K562 (cell line): ENCODE data around the gene CARMIL1. TPM values are rescaled to one million over a fixed set of nuclear protein-coding genes. Genes with fewer than 3 reads are reported as not detected.

Experiments
- ATAC-seq: fragments of 200-7000 bp; cut with Tn5 transposase; 3 replicates; pipeline ENCODE4 v1.9.1; 2020; ENCODE audit warnings: moderate library complexity
- BruUV-seq: library from RNA; stranded (reverse); fragments of 400-500 nt; replicated peaks from 2 replicates; lab custom pipeline; 2021; lab: Mats Ljungman, UMichigan
- CTCF ChIA-PET: fragments of 300-600 bp; formaldehyde crosslinking; extraction: SDS; loops from one replicate; lab custom pipeline; 2021; ENCODE audit warnings: low intra/inter-chr PET ratio; lab: Yijun Ruan, JAX
- POLR2A ChIA-PET: fragments of 300-600, 350-650 bp; sonication (Branson Sonifier 250); formaldehyde crosslinking; extraction: SDS; loops from one replicate; lab custom pipeline; 2021; ENCODE audit warnings: antibody characterized with exemption, inconsistent platforms; lab: Yijun Ruan, JAX
- DNase-seq, 4 experiments: peaks; one replicate each; pipeline versions ENCODE4 v3.0.0 to v3.0.0-alpha.2; 2011 to 2018; ENCODE audit warnings: low spot score in 3 of 4, mixed read lengths in 3 of 4; ENCODE audit errors: extremely low read depth in 1 of 4
- FAIRE-seq: peaks from 2 replicates; lab custom pipeline; 2011; peaks lifted over from hg19 to GRCh38; lab: Jason Lieb, UNC
- H2AFZ ChIP-seq: 2 replicates; pipeline ENCODE4 v1.6.0; 2011; ENCODE audit warnings: low read depth, low read length, control low read depth, inconsistent platforms
- H3K27ac ChIP-seq: fragments of 200-600 bp; 3 replicates; pipeline ENCODE4 v1.8.0; 2011; ENCODE audit warnings: low read depth, mild to moderate bottlenecking, control low read depth, inconsistent platforms, low read length, moderate library complexity, mixed read lengths; ENCODE audit errors: extremely low read depth
- H3K27me3 ChIP-seq, 2 experiments: fragments of 300-600 bp in 1 of 2; 2 replicates in 1 of 2; 3 replicates in 1 of 2; pipeline versions ENCODE4 v1.6.0 to v1.8.0; 2011; ENCODE audit warnings: inconsistent platforms in 2 of 2, low read length in 2 of 2, mild to moderate bottlenecking in 1 of 2, mixed read lengths in 1 of 2, moderate library complexity in 1 of 2; ENCODE audit not compliant: control insufficient read depth in 2 of 2, insufficient read depth in 2 of 2
- H3K36me3 ChIP-seq: fragments of 300-600 bp; 3 replicates; pipeline ENCODE4 v1.8.0; 2011; ENCODE audit warnings: mild to moderate bottlenecking, low read length, inconsistent platforms; ENCODE audit not compliant: control insufficient read depth, insufficient read depth
- H3K4me1 ChIP-seq, 2 experiments: fragments of 200-600 bp in 1 of 2; replicated peaks in 1 of 2; 2 replicates in 1 of 2; 3 replicates in 1 of 2; pipeline versions ENCODE4 v1.5.1 to v1.8.0; 2011; ENCODE audit warnings: inconsistent platforms in 2 of 2, low read length in 2 of 2, mild to moderate bottlenecking in 1 of 2, mixed read lengths in 1 of 2, moderate library complexity in 1 of 2; ENCODE audit not compliant: control insufficient read depth in 2 of 2, insufficient read depth in 2 of 2
- H3K4me2 ChIP-seq: 2 replicates; pipeline ENCODE4 v1.6.1; 2011; ENCODE audit warnings: low read length, control low read depth, inconsistent platforms, mixed read lengths; ENCODE audit not compliant: insufficient read depth
- H3K4me3 ChIP-seq: fragments of 200-600 bp; sonication (generic), shearing (Covaris generic); 2 replicates; pipeline ENCODE4 v1.5.1; 2016; ENCODE audit warnings: control low read depth, inconsistent platforms
- H3K79me2 ChIP-seq: fragments of 200-600 bp; 3 replicates; pipeline ENCODE4 v1.8.0; 2011; ENCODE audit warnings: low read length, inconsistent platforms; ENCODE audit not compliant: control insufficient read depth, insufficient read depth
- H3K9ac ChIP-seq, 2 experiments: 2 replicates each; pipeline versions ENCODE4 v1.6.0 to v1.6.1; 2011; ENCODE audit warnings: low read depth in 2 of 2, low read length in 2 of 2, control low read depth in 1 of 2, inconsistent platforms in 1 of 2, mild to moderate bottlenecking in 1 of 2, mixed read lengths in 1 of 2; ENCODE audit not compliant: insufficient read depth in 1 of 2
- H3K9me1 ChIP-seq: one replicate; pipeline ENCODE4 v1.6.0; 2011; ENCODE audit warnings: inconsistent platforms, mild to moderate bottlenecking, low read length, moderate library complexity; ENCODE audit not compliant: control insufficient read depth, insufficient read depth
- H3K9me3 ChIP-seq: replicated peaks from 2 replicates; pipeline ENCODE4 v1.5.1; 2011; ENCODE audit warnings: low read depth, low read length, inconsistent platforms; ENCODE audit not compliant: control insufficient read depth, insufficient read depth
- H4K20me1 ChIP-seq: replicated peaks from 2 replicates; pipeline ENCODE4 v1.6.1; 2011; ENCODE audit warnings: low read length, inconsistent platforms, mixed read lengths; ENCODE audit not compliant: control insufficient read depth, insufficient read depth
- CXXC5 ChIP-seq: fragments of 250-450 bp; sonication (Bioruptor Pico); IDR thresholded peaks from 2 replicates; pipeline ENCODE4 v1.8.0; 2022; ENCODE audit warnings: inconsistent platforms, mild to moderate bottlenecking, moderate library complexity
- NR2C1 ChIP-seq, 2 experiments: fragments of 450-650 bp; IDR thresholded peaks; 2 replicates each; pipeline ENCODE4 v1.6.1; 2017; ENCODE audit warnings: mild to moderate bottlenecking in 2 of 2, antibody characterized with exemption in 1 of 2, inconsistent platforms in 1 of 2, missing compliant biosample characterization in 1 of 2, missing genetic modification characterization in 1 of 2
- PHB ChIP-seq: fragments of 250-450 bp; sonication (Bioruptor Pico); IDR thresholded peaks from 2 replicates; pipeline ENCODE4 v1.5.0; 2021
- SP1 ChIP-seq: sonication (generic); formaldehyde crosslinking; IDR thresholded peaks from 2 replicates; pipeline ENCODE4 v1.8.1; 2022; ENCODE audit warnings: mild to moderate bottlenecking, missing genetic modification reagents
- SP2 ChIP-seq: IDR thresholded peaks from 2 replicates; pipeline ENCODE4 v1.6.1; 2011; ENCODE audit warnings: mild to moderate bottlenecking, low read depth, low read length, moderate library complexity; ENCODE audit not compliant: poor library complexity, severe bottlenecking; ENCODE audit errors: extremely low read depth
- SREBF1 ChIP-seq: fragments of 150-350 bp; IDR thresholded peaks from 2 replicates; pipeline ENCODE4 v1.6.1; 2014; ENCODE audit warnings: antibody characterized with exemption, low read depth, low read length, borderline replicate concordance
- SUPT5H ChIP-seq: fragments of 450-650 bp; IDR thresholded peaks from 2 replicates; pipeline ENCODE4 v1.6.1; 2016
- WGBS: fragments of 100-300 bp; shearing (Covaris generic); methylation state at CpG from one replicate; pipeline ENCODE4 v1.1.6; 2016; ENCODE audit warnings: low coverage, mixed read lengths; ENCODE audit not compliant: insufficient coverage; ENCODE audit errors: missing lambda C conversion rate; 5-methylcytosine and 5-hydroxymethylcytosine counted together
- in situ Hi-C: fragments of 300-500 bp; cut with MboI; formaldehyde crosslinking; loops from 4 replicates; pipeline ENCODE4 v1.15.0; 2018; ENCODE audit warnings: inconsistent platforms, mixed read lengths
- intact Hi-C: fragments of 100-400 bp; cut with micrococcal nuclease; formaldehyde crosslinking; loops from 2 replicates; pipeline ENCODE4 v1.14.2; 2022
- polyA plus RNA-seq, 8 experiments: library from polyadenylated mRNA; depleted of rRNA in 4 of 8; stranded (reverse) in 5 of 8; unstranded in 3 of 8; fragments of >200 nt; fragmentation: Nextera tagmentation in 2 of 8; fragmentation: Illumina TruSeq in 1 of 8; extraction: Ambion mirVana in 2 of 8; extraction: Trizol in 1 of 8; gene quantifications; 2 replicates each; pipeline versions ENCODE4 v1.2.1 to v1.2.3, GENCODE V29; 2011 to 2014; ENCODE audit warnings: inconsistent platforms in 1 of 8, missing spikeins in 1 of 8
- total RNA-seq, 7 experiments: library from RNA; depleted of rRNA in 6 of 7; stranded (reverse); fragments of >200 nt in 6 of 7; fragmentation: Illumina TruSeq in 2 of 7; extraction: Trizol in 2 of 7; gene quantifications; 2 replicates each; pipeline versions ENCODE4 v1.2.1 to v1.2.3, GENCODE V29; 2011 to 2021; ENCODE audit warnings: low replicate concordance in 1 of 7
- TF ChIP-seq, protein P1 (sequence below), 2 experiments: fragments of 450-650 bp in 1 of 2; sonication (generic) in 1 of 2; formaldehyde crosslinking in 1 of 2; IDR thresholded peaks in 1 of 2; conservative IDR thresholded peaks in 1 of 2; 2 replicates each; pipeline versions ENCODE4 v1.6.1 to v1.8.1; 2016 to 2023; ENCODE audit warnings: mild to moderate bottlenecking in 2 of 2, moderate library complexity in 2 of 2, inconsistent platforms in 1 of 2, missing genetic modification reagents in 1 of 2

CARMIL1 gene
- total and polyA plus RNA-seq, 9 of the 15 experiments (the other 6 are each of a cell fraction or from before 2014, with no cell fraction given): 0.04 to 0.32 (median 0.10) TPM; not detected in 1

DNA sequence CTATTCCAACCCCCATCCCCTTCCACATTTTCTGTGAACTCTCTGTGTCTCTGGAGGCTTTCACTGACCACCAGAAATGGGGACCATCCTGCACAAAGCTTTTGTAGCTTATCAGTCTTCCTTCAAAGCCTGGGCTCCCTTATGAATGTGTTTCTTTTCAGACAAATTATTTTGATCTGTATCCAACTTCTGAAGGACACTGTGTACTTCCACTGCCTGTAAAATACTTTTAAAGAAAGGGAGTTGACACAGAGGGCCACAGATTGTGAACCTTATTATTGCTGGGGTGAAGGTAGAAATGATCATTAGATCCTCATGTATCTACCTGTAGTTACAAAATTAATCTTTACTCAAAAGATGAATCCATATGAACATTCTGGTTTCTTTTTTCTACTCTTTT, 135.6 kb downstream of the CARMIL1 start (continued):
- TF ChIP-seq, protein P1, sequence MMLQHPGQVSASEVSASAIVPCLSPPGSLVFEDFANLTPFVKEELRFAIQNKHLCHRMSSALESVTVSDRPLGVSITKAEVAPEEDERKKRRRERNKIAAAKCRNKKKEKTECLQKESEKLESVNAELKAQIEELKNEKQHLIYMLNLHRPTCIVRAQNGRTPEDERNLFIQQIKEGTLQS (IDR thresholded peaks at IDR 0.05): no peak
- TF ChIP-seq, protein P1 (CRISPR knock-in tag; conservative IDR thresholded peaks at IDR 0.05): no peak
- TF ChIP-seq SREBF1 (no peak), SP2 (no peak), CXXC5 (no peak), SUPT5H (no peak), NR2C1 (IDR thresholded peaks at IDR 0.05) (no peak), NR2C1 (tag; IDR thresholded peaks at IDR 0.05) (no peak), SP1 (CRISPR knock-in tag) (no peak)
- TF ChIP-seq, all 486 proteins: peak for 0

DNA sequence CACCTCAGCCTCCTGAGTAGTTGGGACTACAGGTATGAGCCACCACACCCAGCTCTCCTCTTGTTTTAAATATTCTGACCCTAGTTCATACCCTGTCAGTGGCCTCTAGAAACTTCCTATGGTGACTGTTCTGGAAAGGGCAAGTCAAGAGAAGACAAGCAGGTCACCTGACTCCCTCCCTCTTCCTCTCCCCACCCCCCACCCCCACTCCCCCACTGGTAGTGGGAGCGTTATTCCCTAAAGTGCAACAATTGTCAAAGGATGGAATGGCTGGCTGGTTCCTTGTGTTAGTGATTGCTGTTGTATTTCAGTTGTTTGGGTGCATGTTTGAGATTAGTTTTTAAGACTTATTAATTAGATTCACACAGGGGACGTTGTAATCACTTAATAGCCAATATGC, 136.1 kb downstream of the CARMIL1 start:
- Histone ChIP-seq H3K9me3 (no peaks in the 10 kb centered on the region), H3K36me3 (no peaks in the 10 kb centered on the region), H3K4me2 (no peak overlapping the region), H3K4me1 (no peaks in the 10 kb centered on the region), H3K9ac (no peak overlapping the region), H3K79me2 (no peaks in the 10 kb centered on the region), H3K27me3 (no peaks in the 10 kb centered on the region), H4K20me1 (no peaks in the 10 kb centered on the region), H3K9me1 (no peaks in the 10 kb centered on the region), H3K4me3 (no peak overlapping the region), H3K27ac (no peak overlapping the region), H2AFZ (no peak overlapping the region)
- WGBS: 4% methylated on average over 1 of the region's 2 CpGs
- BruUV-seq: no TSS peak
- CTCF ChIA-PET: no interaction called here
- TF ChIP-seq PHB: no peak
- in situ Hi-C loops: no loop called here
- DNase-seq (no peak), FAIRE-seq (no peak), ATAC-seq (no peak)
- POLR2A ChIA-PET: no interaction called here
- intact Hi-C loops: no loop called here
